K562 treated with DMSO at 1 percent for 12 hours (cell line): ENCODE results near the gene TXNDC9. TPM values are rescaled to one million over a fixed set of nuclear protein-coding genes. Genes with fewer than 3 reads are reported as not detected.

Experiments
- total RNA-seq: library from RNA; unstranded; fragments of 300-600 nt; gene quantifications from 2 replicates; pipeline ENCODE4 v1.2.3, GENCODE V29; 2022; ENCODE audit not compliant: insufficient read depth

Gene TXNDC9, protein sequence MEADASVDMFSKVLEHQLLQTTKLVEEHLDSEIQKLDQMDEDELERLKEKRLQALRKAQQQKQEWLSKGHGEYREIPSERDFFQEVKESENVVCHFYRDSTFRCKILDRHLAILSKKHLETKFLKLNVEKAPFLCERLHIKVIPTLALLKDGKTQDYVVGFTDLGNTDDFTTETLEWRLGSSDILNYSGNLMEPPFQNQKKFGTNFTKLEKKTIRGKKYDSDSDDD
- 19.8 and 28.8 TPM in 2 replicates for total RNA-seq

GRCh38 chr2:99335911-99336803 is at the start of gene TXNDC9:
Gene TXNDC9 (minus strand): TSS chr2:99336333. CDS start chr2:99333210, 3,123 bp downstream.

DNA sequence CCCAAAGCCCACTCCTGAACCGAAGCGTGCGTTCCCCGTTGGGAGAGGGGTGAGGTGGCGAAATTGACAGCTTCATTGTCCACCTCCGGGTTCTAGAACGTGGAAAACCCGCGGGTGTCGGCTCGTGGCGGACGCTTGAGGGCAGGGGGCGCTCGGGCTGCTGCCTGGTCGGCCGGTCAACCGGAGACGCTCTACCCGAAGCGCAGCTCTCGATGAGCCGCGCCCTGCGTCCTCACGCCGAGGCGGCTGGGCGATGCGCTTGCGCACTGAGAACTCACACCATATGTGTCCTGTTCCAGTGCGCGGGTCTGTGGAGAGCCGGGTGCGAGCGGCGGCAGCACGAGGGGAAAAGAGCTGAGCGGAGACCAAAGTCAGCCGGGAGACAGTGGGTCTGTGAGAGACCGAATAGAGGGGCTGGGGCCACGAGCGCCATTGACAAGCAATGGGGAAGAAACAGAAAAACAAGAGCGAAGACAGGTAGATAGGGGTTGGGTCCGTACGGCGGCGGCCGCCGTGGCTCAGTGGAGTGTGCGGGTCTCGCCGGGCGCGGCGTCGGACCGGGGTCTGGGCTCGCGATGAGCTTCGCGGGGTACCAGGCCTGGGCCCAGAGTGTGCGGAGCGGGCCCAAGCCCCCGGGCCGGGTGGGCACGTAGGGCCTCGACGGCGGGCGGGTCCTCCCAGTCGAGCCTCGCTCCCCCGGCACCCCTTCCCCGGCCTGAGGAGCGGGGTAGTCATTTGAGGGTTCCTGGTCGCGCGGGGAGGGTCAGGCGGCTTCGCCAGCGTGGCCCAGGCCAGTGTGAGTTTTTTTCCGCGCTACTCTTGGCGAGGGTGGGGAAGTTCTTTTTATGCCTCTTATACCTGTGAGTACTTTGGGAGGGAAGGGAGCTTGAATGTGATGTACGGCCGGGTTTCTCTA is 1.2 kb upstream of the TXNDC9 start, which contains the start of gene EIF5B:
Gene EIF5B (plus strand): TSS at position 277 of the 916 bp plus-strand sequence. CDS start 166 bp downstream, at position 443.

GRCh38 chr2:99301097-99301496 is 35.0 kb downstream of the TXNDC9 start, which contains the start of gene LYG1:
Gene LYG1 (minus strand): TSS chr2:99301197. CDS start chr2:99295670, 5,527 bp downstream.

Other genes starting within 250 kb of the TXNDC9 start
- gene C2orf15, start 194.6 kb downstream of the TXNDC9 start, total RNA-seq = 0.68 TPM in 1 of 2 replicates, not detected in the other
- gene TSGA10, start 181.4 kb downstream of the TXNDC9 start, total RNA-seq = 0.79 TPM in 1 of 2 replicates, not detected in the other
- 2.2 and 4.7 TPM in 2 replicates for gene LIPT1, start 181.4 kb downstream of the TXNDC9 start, total RNA-seq
- 11.5 and 32.3 TPM in 2 replicates for gene MITD1, start 155.3 kb downstream of the TXNDC9 start, total RNA-seq
- 22.0 and 39.8 TPM in 2 replicates for gene MRPL30, start 155.1 kb downstream of the TXNDC9 start, total RNA-seq
- gene LYG2, start 80.7 kb downstream of the TXNDC9 start, total RNA-seq = 1.8 and 2.9 TPM in 2 replicates
- 0.88 TPM in 1 of 2 replicates, not detected in the other for gene LYG1, start 35.1 kb downstream of the TXNDC9 start, total RNA-seq
- 29.2 and 36.0 TPM in 2 replicates for gene EIF5B, start 1.1 kb upstream of the TXNDC9 start, total RNA-seq
- gene REV1, start 153.7 kb upstream of the TXNDC9 start, total RNA-seq = 8.2 and 24.3 TPM in 2 replicates